Measurements from ENCODE around the gene OSBPL5.
A peak's percentile ranks its signal among the peaks of the same experiment; 100 is the strongest.

Gene OSBPL5

GRCh38 chr11:3198815-3199214, 33.7 kb upstream of the OSBPL5 start:
- no peak for DNase-seq (ENCODE audit: low read depth, low spot score)
- TF ChIP-seq, protein P1, sequence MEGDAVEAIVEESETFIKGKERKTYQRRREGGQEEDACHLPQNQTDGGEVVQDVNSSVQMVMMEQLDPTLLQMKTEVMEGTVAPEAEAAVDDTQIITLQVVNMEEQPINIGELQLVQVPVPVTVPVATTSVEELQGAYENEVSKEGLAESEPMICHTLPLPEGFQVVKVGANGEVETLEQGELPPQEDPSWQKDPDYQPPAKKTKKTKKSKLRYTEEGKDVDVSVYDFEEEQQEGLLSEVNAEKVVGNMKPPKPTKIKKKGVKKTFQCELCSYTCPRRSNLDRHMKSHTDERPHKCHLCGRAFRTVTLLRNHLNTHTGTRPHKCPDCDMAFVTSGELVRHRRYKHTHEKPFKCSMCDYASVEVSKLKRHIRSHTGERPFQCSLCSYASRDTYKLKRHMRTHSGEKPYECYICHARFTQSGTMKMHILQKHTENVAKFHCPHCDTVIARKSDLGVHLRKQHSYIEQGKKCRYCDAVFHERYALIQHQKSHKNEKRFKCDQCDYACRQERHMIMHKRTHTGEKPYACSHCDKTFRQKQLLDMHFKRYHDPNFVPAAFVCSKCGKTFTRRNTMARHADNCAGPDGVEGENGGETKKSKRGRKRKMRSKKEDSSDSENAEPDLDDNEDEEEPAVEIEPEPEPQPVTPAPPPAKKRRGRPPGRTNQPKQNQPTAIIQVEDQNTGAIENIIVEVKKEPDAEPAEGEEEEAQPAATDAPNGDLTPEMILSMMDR (IDR thresholded peaks at IDR 0.05; ENCODE audit: insufficient read depth, low read length, missing control alignments) = no peak
- H3K4me3 ChIP-seq (ENCODE audit: low read depth, low read length) = no peak overlapping the region
- ChIA-PET POLR2A (no interaction called here), CTCF (interaction anchor here (0.8 kb wide), 1 partner anchor 89 kb away, joined by 3 read pairs; no protein-coding TSS in a partner anchor)

- no peak for DNase-seq (ENCODE audit: low read depth, low spot score)
- TF ChIP-seq, protein P1 (IDR thresholded peaks at IDR 0.05; ENCODE audit: insufficient read depth, low read length, missing control alignments) = no peak
- H3K4me3 ChIP-seq (ENCODE audit: low read depth, low read length) = no peak overlapping the region
- ChIA-PET POLR2A (no interaction called here), CTCF (interaction anchor here (0.8 kb wide), 1 partner anchor 88 kb away, joined by 3 read pairs; no protein-coding TSS in a partner anchor)
Measured at GRCh38 chr11:3197878-3198528, 32.9 kb upstream of the OSBPL5 start.

GRCh38 chr11:3197044-3197695, 32.1 kb upstream of the OSBPL5 start:
- ChIA-PET CTCF (interaction anchor here (1.2 to 2.6 kb wide), 2 partner anchors 11 to 18 kb away, joined by 4 to 11 read pairs; no protein-coding TSS in a partner anchor), POLR2A (no interaction called here)
- no peak overlapping the region for H3K4me3 ChIP-seq (ENCODE audit: low read depth, low read length)
- TF ChIP-seq, protein P1 (IDR thresholded peaks at IDR 0.05; ENCODE audit: insufficient read depth, low read length, missing control alignments) = no peak
- no peak for DNase-seq (ENCODE audit: low read depth, low spot score)

GRCh38 chr11:3196161-3197043, 31.3 kb upstream of the OSBPL5 start:
- no peak for DNase-seq (ENCODE audit: low read depth, low spot score)
- TF ChIP-seq, protein P1 (IDR thresholded peaks at IDR 0.05; ENCODE audit: insufficient read depth, low read length, missing control alignments) = no peak
- ChIA-PET CTCF (interaction anchor here (1.2 to 2.6 kb wide), 4 partner anchors 11 to 106 kb away, joined by 4 to 11 read pairs (median 5); no protein-coding TSS in a partner anchor), POLR2A (no interaction called here)
- no peak overlapping the region for H3K4me3 ChIP-seq (ENCODE audit: low read depth, low read length)

DNA sequence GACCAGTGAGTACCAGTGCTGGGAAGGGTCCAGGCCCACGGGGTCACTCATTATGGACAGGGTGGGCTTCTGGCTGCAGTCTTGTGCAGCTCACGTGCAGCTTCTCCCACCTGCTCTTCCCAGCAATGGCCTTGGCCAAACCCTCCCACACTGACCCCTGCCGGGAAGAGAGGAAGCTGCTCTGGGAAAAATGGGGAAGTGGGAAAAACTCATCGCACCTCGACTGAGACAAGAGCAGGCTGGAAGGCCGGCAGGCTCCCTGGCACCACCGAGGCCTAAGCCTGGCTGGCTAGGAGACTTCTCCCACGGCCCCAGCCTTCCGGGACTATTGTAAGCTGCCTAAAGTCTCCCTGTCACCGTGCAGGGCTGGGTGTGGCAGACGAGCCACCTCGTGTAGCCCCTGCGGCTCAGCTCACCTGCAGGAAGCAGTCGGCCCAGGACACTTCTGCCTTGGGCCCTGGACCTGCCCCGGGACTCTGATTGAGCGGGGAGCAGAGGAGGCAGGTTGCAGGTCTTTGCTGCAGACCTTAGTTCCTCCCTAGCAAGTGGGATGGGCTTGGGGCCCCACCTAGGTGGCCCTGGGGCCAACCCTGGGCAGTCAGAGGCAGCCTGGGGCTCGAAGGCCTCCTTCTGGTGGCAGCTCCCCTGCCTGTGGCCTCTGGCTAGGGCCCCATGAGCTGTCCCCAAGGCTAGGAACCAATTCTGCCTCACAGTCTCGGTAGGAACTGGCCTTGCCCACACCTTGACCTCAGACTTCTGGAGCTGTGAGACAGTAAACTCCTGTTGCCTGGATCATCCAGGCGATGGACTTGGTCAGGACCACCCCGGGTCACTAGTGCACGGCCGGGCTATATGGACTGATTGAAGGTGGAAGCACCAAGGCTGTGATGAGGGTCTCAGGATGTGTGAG, 30.4 kb upstream of the OSBPL5 start:
- TF ChIP-seq, protein P1 (IDR thresholded peaks at IDR 0.05; ENCODE audit: insufficient read depth, low read length, missing control alignments) = peak; percentile 38
- POLR2A ChIA-PET = no interaction called here
- no peak overlapping the region for H3K4me3 ChIP-seq (ENCODE audit: low read depth, low read length)
- CTCF ChIA-PET = interaction anchor here (1.1 to 2.6 kb wide), 4 partner anchors 9 to 105 kb away, joined by 5 to 11 read pairs (median 5); no protein-coding TSS in a partner anchor
- DNase-seq (ENCODE audit: low read depth, low spot score) = no peak
